HEK293T (cell line): ENCODE measurements around the gene NBAS.

ENCODE experiments used
- CTCF ChIA-PET: fragments of 350-600 bp; formaldehyde crosslinking; extraction: SDS; loops from one replicate; lab custom pipeline; 2021; ENCODE audit warnings: antibody characterized with exemption, inconsistent platforms; lab: Yijun Ruan, JAX
- POLR2A ChIA-PET: fragments of 350-600 bp; formaldehyde crosslinking; extraction: SDS; loops from one replicate; lab custom pipeline; 2020; ENCODE audit warnings: antibody characterized with exemption, inconsistent platforms; lab: Yijun Ruan, JAX
- DNase-seq: peaks from one replicate; pipeline ENCODE4 v3.0.0; 2012; ENCODE audit warnings: mixed read lengths; ENCODE audit errors: extremely low spot score
- ARNT ChIP-seq: fragments of 450-650 bp; IDR thresholded peaks from 2 replicates; pipeline ENCODE4 v1.6.1; 2017; ENCODE audit warnings: mild to moderate bottlenecking
- BHLHE40 ChIP-seq: fragments of 450-650 bp; IDR thresholded peaks from 2 replicates; pipeline ENCODE4 v1.6.1; 2016; ENCODE audit warnings: mild to moderate bottlenecking, moderate library complexity, borderline replicate concordance
- CTBP1 ChIP-seq: fragments of 450-650 bp; IDR thresholded peaks from 2 replicates; pipeline ENCODE4 v1.6.1; 2016; ENCODE audit warnings: borderline replicate concordance
- ELF4 ChIP-seq: fragments of 450-650 bp; IDR thresholded peaks from 2 replicates; pipeline ENCODE4 v1.6.1; 2017; ENCODE audit warnings: antibody characterized with exemption
- FOXA1 ChIP-seq: fragments of 450-650 bp; IDR thresholded peaks from 2 replicates; pipeline ENCODE4 v1.6.1; 2016; ENCODE audit warnings: mild to moderate bottlenecking
- FOXK2 ChIP-seq: fragments of 450-650 bp; IDR thresholded peaks from 2 replicates; pipeline ENCODE4 v1.6.1; 2016; ENCODE audit warnings: mild to moderate bottlenecking
- FOXM1 ChIP-seq: fragments of 450-650 bp; IDR thresholded peaks from 2 replicates; pipeline ENCODE4 v1.6.1; 2017; ENCODE audit warnings: mild to moderate bottlenecking, borderline replicate concordance
- HDGF ChIP-seq: fragments of 450-650 bp; IDR thresholded peaks from 2 replicates; pipeline ENCODE4 v1.6.1; 2017; ENCODE audit warnings: antibody characterized with exemption, borderline replicate concordance
- L3MBTL2 ChIP-seq: fragments of 450-650 bp; conservative IDR thresholded peaks from 2 replicates; pipeline ENCODE4 v1.6.1; 2016; ENCODE audit warnings: mild to moderate bottlenecking
- LEF1 ChIP-seq: fragments of 450-650 bp; IDR thresholded peaks from 2 replicates; pipeline ENCODE4 v1.6.1; 2017; ENCODE audit warnings: mild to moderate bottlenecking, borderline replicate concordance
- NFRKB ChIP-seq: fragments of 450-650 bp; IDR thresholded peaks from 2 replicates; pipeline ENCODE4 v1.6.1; 2016; ENCODE audit warnings: mild to moderate bottlenecking, moderate library complexity
- SP1 ChIP-seq: fragments of 450-650 bp; IDR thresholded peaks from 2 replicates; pipeline ENCODE4 v1.6.1; 2017
- SUZ12 ChIP-seq: fragments of 450-650 bp; IDR thresholded peaks from 2 replicates; pipeline ENCODE4 v1.6.1; 2016; ENCODE audit warnings: mild to moderate bottlenecking
- TARDBP ChIP-seq: fragments of 450-650 bp; IDR thresholded peaks from 2 replicates; pipeline ENCODE4 v1.6.1; 2016
- ZNF384 ChIP-seq: fragments of 450-650 bp; IDR thresholded peaks from 2 replicates; pipeline ENCODE4 v1.6.1; 2016
- TF ChIP-seq, protein P1 (sequence below): fragments of 450-650 bp; IDR thresholded peaks from 2 replicates; pipeline ENCODE4 v1.6.1; 2016

The NBAS gene

GRCh38 chr2:15571729-15572128 is 10.6 kb upstream of the NBAS start:
- POLR2A ChIA-PET: interaction anchor here (3.2 kb wide), 1 partner anchor 10 kb away, joined by 11 read pairs; the partner anchor contains the start of gene NBAS
- TF ChIP-seq ZNF384 (no peak), SP1 (no peak), FOXM1 (no peak), FOXK2 (no peak), ELF4 (no peak), TARDBP (no peak), HDGF (no peak), L3MBTL2 (no peak), NFRKB (no peak), LEF1 (no peak), FOXA1 (no peak), BHLHE40 (no peak), ARNT (no peak), SUZ12 (no peak)
- TF ChIP-seq, protein P1, sequence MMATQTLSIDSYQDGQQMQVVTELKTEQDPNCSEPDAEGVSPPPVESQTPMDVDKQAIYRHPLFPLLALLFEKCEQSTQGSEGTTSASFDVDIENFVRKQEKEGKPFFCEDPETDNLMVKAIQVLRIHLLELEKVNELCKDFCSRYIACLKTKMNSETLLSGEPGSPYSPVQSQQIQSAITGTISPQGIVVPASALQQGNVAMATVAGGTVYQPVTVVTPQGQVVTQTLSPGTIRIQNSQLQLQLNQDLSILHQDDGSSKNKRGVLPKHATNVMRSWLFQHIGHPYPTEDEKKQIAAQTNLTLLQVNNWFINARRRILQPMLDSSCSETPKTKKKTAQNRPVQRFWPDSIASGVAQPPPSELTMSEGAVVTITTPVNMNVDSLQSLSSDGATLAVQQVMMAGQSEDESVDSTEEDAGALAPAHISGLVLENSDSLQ: no peak

DNA sequence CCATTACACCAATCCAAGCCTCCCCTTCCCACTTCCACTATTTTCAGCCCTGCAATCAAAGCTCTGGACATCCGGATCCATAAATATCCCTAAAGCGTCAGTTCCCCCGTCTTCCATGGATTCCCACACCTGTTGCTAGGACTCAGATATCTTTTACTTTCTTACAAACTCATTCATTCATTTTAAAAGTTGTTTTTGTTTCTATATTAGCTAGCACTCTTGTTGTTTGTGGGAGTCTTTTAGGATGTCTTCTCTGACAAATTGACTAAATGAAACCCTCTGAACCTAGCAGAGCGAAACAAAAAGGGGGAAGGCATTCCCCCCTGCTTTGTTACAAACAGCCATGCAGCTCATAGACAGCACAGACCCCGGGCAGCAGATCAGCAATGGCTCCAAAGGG is 9.0 kb upstream of the NBAS start:
- ChIA-PET POLR2A (interaction anchor here (3.2 kb wide), 1 partner anchor 8 kb away, joined by 11 read pairs; the partner anchor contains the start of gene NBAS), CTCF (no interaction called here)
- TF ChIP-seq ELF4: no peak
- TF ChIP-seq CTBP1: no peak
- TF ChIP-seq L3MBTL2: no peak
- no peak for TF ChIP-seq SUZ12
- TF ChIP-seq NFRKB: no peak
- no peak for TF ChIP-seq HDGF
- TF ChIP-seq ARNT: no peak
- TF ChIP-seq FOXA1: no peak
- TF ChIP-seq LEF1: no peak
- no peak for TF ChIP-seq FOXM1
- TF ChIP-seq, protein P1: no peak
- no peak for TF ChIP-seq FOXK2
- no peak for TF ChIP-seq TARDBP
- TF ChIP-seq BHLHE40: no peak
- no peak for TF ChIP-seq SP1
- TF ChIP-seq ZNF384: no peak
- DNase-seq: no peak

More at GRCh38 chr2:15571729-15572128, 10.6 kb upstream of the NBAS start:
- no peak for DNase-seq
- CTCF ChIA-PET: no interaction called here

DNA sequence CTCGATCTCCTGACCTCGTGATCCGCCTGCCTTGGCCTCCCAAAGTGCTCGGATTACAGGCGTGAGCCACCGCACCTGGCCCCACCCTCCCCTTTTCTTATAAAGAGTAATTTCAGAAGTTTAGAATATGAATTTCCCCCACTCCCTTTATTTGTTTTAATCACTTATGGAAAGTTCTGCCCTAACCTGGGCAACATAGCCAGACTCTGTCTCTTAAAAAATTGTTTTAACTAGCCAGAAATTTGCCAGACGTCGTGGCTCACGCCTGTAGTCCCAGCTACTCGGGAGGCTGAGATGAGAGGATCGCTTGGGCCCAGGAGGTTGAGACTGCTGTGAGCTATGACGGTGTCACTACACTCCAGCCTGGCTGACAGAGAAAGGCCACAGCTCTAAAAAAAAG is 7.7 kb upstream of the NBAS start:
- POLR2A ChIA-PET: no interaction called here
- DNase-seq: no peak
- CTCF ChIA-PET: interaction anchor here (1.3 kb wide), 1 partner anchor 8 kb away, joined by 4 read pairs; no protein-coding TSS in a partner anchor
- TF ChIP-seq BHLHE40 (no peak), L3MBTL2 (no peak), SP1 (no peak), ELF4 (no peak)
- TF ChIP-seq, protein P1: no peak

- ChIA-PET CTCF (no interaction called here), POLR2A (no interaction called here)
- TF ChIP-seq FOXA1 (no peak), SP1 (no peak), ZNF384 (no peak), CTBP1 (no peak), SUZ12 (no peak), ARNT (no peak), L3MBTL2 (no peak), TARDBP (no peak), FOXM1 (no peak), NFRKB (no peak), HDGF (no peak), FOXK2 (no peak), BHLHE40 (no peak), ELF4 (no peak), LEF1 (no peak)
- TF ChIP-seq, protein P1: no peak
- no peak for DNase-seq
Observed at GRCh38 chr2:15566912-15567311, 5.8 kb upstream of the NBAS start.

DNA sequence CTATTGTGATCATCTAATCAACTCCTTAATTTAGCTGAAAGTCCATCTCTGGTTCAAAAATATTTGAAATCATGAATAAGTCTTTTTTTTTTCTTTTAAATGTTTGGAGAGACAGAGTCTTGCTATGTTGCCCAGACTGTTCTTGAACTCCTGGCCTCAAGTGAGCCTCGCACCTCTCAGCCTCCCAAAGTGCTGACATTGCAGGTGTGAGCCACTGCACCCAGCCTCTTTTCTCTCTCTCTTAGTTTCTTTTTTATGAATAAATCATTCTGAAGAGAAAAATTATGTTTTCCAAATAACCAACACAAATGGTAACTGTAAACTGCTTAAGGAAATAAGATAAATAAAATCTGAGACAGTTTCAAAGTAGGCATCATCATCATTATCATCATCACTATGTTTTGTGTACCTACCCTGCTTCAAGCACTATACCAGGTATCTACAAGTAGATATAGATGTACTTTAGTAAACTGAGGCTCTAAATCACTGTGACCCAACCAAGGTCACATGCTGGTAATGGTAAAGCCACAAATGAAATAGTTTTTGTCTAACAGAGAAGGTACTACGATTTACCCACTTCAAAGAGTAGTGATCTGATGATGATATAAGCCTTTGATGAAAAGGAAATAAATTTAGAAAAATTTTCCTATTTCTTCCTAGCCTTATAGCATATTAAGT is 5.0 kb upstream of the NBAS start:
- TF ChIP-seq BHLHE40: no peak
- TF ChIP-seq, protein P1: no peak
- no peak for TF ChIP-seq TARDBP
- no peak for TF ChIP-seq FOXA1
- no peak for TF ChIP-seq NFRKB
- no peak for TF ChIP-seq HDGF
- TF ChIP-seq ELF4: no peak
- TF ChIP-seq ARNT: no peak
- TF ChIP-seq SP1: no peak
- no peak for TF ChIP-seq FOXM1
- CTCF ChIA-PET: no interaction called here
- DNase-seq: no peak
- POLR2A ChIA-PET: no interaction called here
